A549 (cell line): ENCODE results near the gene HCN4. TPM values are rescaled to one million over a fixed set of nuclear protein-coding genes. Genes with fewer than 3 reads are reported as not detected.
A peak's percentile ranks its signal among the peaks of the same experiment; 100 is the strongest.

ENCODE experiments used
- ATAC-seq, 2 experiments: fragments of 200-7000 bp in 1 of 2; fragments of >200 bp in 1 of 2; cut with Nextera tagmentation in 1 of 2; cut with Tn5 transposase in 1 of 2; 3 replicates each; pipeline versions ENCODE4 v1.8.0 to v1.9.1; 2018 to 2020; ENCODE audit warnings: mild to moderate bottlenecking in 1 of 2, moderate library complexity in 1 of 2
- CTCF ChIA-PET: fragments of 300-600 bp; sonication (Branson Sonifier 250); formaldehyde crosslinking; extraction: SDS; loops from one replicate; lab custom pipeline; 2021; ENCODE audit warnings: antibody characterized with exemption, inconsistent platforms; lab: Yijun Ruan, JAX
- POLR2A ChIA-PET: fragments of 350-600 bp; formaldehyde crosslinking; extraction: SDS; loops from one replicate; lab custom pipeline; 2021; ENCODE audit warnings: antibody characterized with exemption, inconsistent platforms; lab: Yijun Ruan, JAX
- DNase-seq, 2 experiments: peaks; one replicate each; pipeline versions ENCODE4 v3.0.0 to v3.0.0-alpha.2; 2011 to 2016; ENCODE audit warnings: low read depth in 1 of 2, low spot score in 1 of 2
- FAIRE-seq: peaks from 2 replicates; lab custom pipeline; 2011; peaks lifted over from hg19 to GRCh38; lab: Jason Lieb, UNC
- H3K27ac ChIP-seq, 2 experiments: fragments of >200 bp; sonication (Bioruptor Twin); formaldehyde crosslinking; 3 replicates each; pipeline ENCODE4 v1.5.1; 2016 to 2017
- H3K4me1 ChIP-seq: fragments of >200 bp; sonication (Bioruptor Twin); formaldehyde crosslinking; 3 replicates; pipeline ENCODE4 v1.6.1; 2016
- H3K4me2 ChIP-seq: fragments of >200 bp; sonication (Bioruptor Twin); formaldehyde crosslinking; 3 replicates; pipeline ENCODE4 v1.6.1; 2016
- H3K4me3 ChIP-seq: fragments of >200 bp; sonication (Bioruptor Twin); formaldehyde crosslinking; 3 replicates; pipeline ENCODE4 v1.5.1; 2016
- H3K9me3 ChIP-seq: fragments of >200 bp; sonication (Bioruptor Twin); formaldehyde crosslinking; 3 replicates; pipeline ENCODE4 v1.6.1; 2016
- BCL3 ChIP-seq: fragments of >200 bp; sonication (Bioruptor Twin); formaldehyde crosslinking; IDR thresholded peaks from 3 replicates; pipeline ENCODE4 v1.6.1; 2016
- BHLHE40 ChIP-seq: IDR thresholded peaks from 2 replicates; pipeline ENCODE4 v1.6.1; 2012; ENCODE audit warnings: low read depth, low read length, inconsistent platforms
- EHF ChIP-seq: fragments of 250-450 bp; sonication (Bioruptor Pico); IDR thresholded peaks from 2 replicates; pipeline ENCODE4 v1.5.0; 2020; ENCODE audit warnings: mild to moderate bottlenecking
- EP300 ChIP-seq, 2 experiments: fragments of >200 bp; sonication (Bioruptor Twin); formaldehyde crosslinking; IDR thresholded peaks; 2 replicates in 1 of 2; 3 replicates in 1 of 2; pipeline ENCODE4 v1.6.1; 2016 to 2017
- FOSB ChIP-seq: fragments of 250-450 bp; sonication (Bioruptor Pico); IDR thresholded peaks from 2 replicates; pipeline ENCODE4 v1.5.0; 2020; ENCODE audit warnings: mild to moderate bottlenecking, moderate library complexity
- FOSL2 ChIP-seq, 2 experiments: fragments of 450-650 bp in 1 of 2; fragments of >200 bp in 1 of 2; sonication (Bioruptor Twin) in 1 of 2; formaldehyde crosslinking; IDR thresholded peaks; 2 replicates each; pipeline versions ENCODE4 v1.5.0 to v1.6.1; 2016 to 2020; ENCODE audit warnings: mild to moderate bottlenecking in 1 of 2, moderate library complexity in 1 of 2
- HES2 ChIP-seq: fragments of >200 bp; sonication (Bioruptor Twin); formaldehyde crosslinking; IDR thresholded peaks from 2 replicates; pipeline ENCODE4 v1.6.1; 2016
- HMGXB4 ChIP-seq: fragments of 250-450 bp; sonication (Bioruptor Pico); IDR thresholded peaks from 2 replicates; pipeline ENCODE4 v1.5.0; 2021; ENCODE audit warnings: mild to moderate bottlenecking, moderate library complexity, borderline replicate concordance
- JUN ChIP-seq, 2 experiments: fragments of >200 bp; sonication (Bioruptor Twin); formaldehyde crosslinking; IDR thresholded peaks; 2 replicates in 1 of 2; 3 replicates in 1 of 2; pipeline ENCODE4 v1.6.1; 2016 to 2017
- KDM5A ChIP-seq: fragments of 200-600 bp; sonication (generic); IDR thresholded peaks from 2 replicates; pipeline ENCODE4 v1.6.1; 2016; ENCODE audit warnings: antibody characterized with exemption, mild to moderate bottlenecking
- MAZ ChIP-seq: fragments of 150-350 bp; IDR thresholded peaks from 2 replicates; pipeline ENCODE4 v1.6.1; 2014; ENCODE audit warnings: antibody characterized with exemption, low read depth, low read length, borderline replicate concordance
- PHF8 ChIP-seq: fragments of 200-600 bp; sonication (generic); IDR thresholded peaks from 2 replicates; pipeline ENCODE4 v1.6.1; 2016; ENCODE audit warnings: low read depth, mild to moderate bottlenecking, antibody characterized with exemption, moderate library complexity, borderline replicate concordance
- POLR2AphosphoS2 ChIP-seq: conservative IDR thresholded peaks from 2 replicates; pipeline ENCODE4 v1.6.1; 2012; ENCODE audit warnings: low read length, improper control_type of control experiment, inconsistent platforms
- WGBS: methylation state at CpG from one replicate; pipeline ENCODE4 v1.1.6; 2017; ENCODE audit errors: missing lambda C conversion rate; 5-methylcytosine and 5-hydroxymethylcytosine counted together
- polyA plus RNA-seq, 4 experiments: library from polyadenylated mRNA; depleted of rRNA in 3 of 4; stranded (reverse); fragments of >200 nt; fragmentation: RNase III in 1 of 4; extraction: RNeasy Plus Mini Kit Qiagen cat#74134 plus additional on column Dnase treatment in 1 of 4; gene quantifications; 2 replicates in 3 of 4; 3 replicates in 1 of 4; pipeline ENCODE4 v1.2.3, GENCODE V29; 2011 to 2017
- TF ChIP-seq, protein P1 (sequence below): IDR thresholded peaks from 2 replicates; pipeline ENCODE4 v1.6.1; 2012
- TF ChIP-seq, protein P2 (sequence below): fragments of >200 bp; sonication (Bioruptor Twin); formaldehyde crosslinking; IDR thresholded peaks from 3 replicates; pipeline ENCODE4 v1.5.1; 2016

The HCN4 gene
- polyA plus RNA-seq, 2 of the 4 experiments (the other 2 are of a cell fraction): 0.03 to 0.09 TPM

- WGBS: 60% methylated on average over 5 of the region's 5 CpGs
- DNase-seq (no peak), FAIRE-seq (no peak), ATAC-seq (0 out of 6 replicates have a peak, but pooled peaks of 1 of the 2 experiments have one; percentile 8)
- Histone ChIP-seq H3K27ac (no peak overlapping the region), H3K4me1 (no peaks in the 10 kb centered on the region), H3K9me3 (no peaks in the 10 kb centered on the region), H3K4me2 (no peak overlapping the region), H3K4me3 (no peak overlapping the region)
- ChIA-PET CTCF (interaction anchor here (1.2 to 1.3 kb wide), 2 partner anchors 8 to 67 kb away, joined by 3 to 4 read pairs; no protein-coding TSS in a partner anchor), POLR2A (no interaction called here)
- TF ChIP-seq FOSL2 (IDR thresholded peaks at IDR 0.05) (no peak), FOSL2 (CRISPR knock-in tag; IDR thresholded peaks at IDR 0.05) (no peak), FOSB (no peak), BCL3 (no peak), EHF (CRISPR knock-in tag) (no peak), PHF8 (no peak)
Measured at GRCh38 chr15:73397461-73397860, 28.7 kb upstream of the HCN4 start.

GRCh38 chr15:73395671-73396070, 26.9 kb upstream of the HCN4 start:
- ChIA-PET POLR2A (no interaction called here), CTCF (interaction anchor here (1.4 kb wide), 1 partner anchor 10 kb away, joined by 3 read pairs; no protein-coding TSS in a partner anchor)
- Histone ChIP-seq H3K4me1 (peaks cover 2% of the 10 kb centered on the region; the same call in 2 of the 3 replicates), H3K4me2 (no peak overlapping the region), H3K27ac (no peak overlapping the region), H3K4me3 (no peak overlapping the region), H3K9me3 (no peaks in the 10 kb centered on the region)
- no peak for ATAC-seq
- TF ChIP-seq HES2: no peak
- TF ChIP-seq, protein P1, sequence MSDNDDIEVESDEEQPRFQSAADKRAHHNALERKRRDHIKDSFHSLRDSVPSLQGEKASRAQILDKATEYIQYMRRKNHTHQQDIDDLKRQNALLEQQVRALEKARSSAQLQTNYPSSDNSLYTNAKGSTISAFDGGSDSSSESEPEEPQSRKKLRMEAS: no peak
- TF ChIP-seq EP300 (IDR thresholded peaks at IDR 0.05): no peak
- TF ChIP-seq, protein P2, sequence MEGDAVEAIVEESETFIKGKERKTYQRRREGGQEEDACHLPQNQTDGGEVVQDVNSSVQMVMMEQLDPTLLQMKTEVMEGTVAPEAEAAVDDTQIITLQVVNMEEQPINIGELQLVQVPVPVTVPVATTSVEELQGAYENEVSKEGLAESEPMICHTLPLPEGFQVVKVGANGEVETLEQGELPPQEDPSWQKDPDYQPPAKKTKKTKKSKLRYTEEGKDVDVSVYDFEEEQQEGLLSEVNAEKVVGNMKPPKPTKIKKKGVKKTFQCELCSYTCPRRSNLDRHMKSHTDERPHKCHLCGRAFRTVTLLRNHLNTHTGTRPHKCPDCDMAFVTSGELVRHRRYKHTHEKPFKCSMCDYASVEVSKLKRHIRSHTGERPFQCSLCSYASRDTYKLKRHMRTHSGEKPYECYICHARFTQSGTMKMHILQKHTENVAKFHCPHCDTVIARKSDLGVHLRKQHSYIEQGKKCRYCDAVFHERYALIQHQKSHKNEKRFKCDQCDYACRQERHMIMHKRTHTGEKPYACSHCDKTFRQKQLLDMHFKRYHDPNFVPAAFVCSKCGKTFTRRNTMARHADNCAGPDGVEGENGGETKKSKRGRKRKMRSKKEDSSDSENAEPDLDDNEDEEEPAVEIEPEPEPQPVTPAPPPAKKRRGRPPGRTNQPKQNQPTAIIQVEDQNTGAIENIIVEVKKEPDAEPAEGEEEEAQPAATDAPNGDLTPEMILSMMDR: no peak
- TF ChIP-seq MAZ: no peak
- TF ChIP-seq HMGXB4: no peak
- TF ChIP-seq POLR2AphosphoS2: no peak
- TF ChIP-seq BHLHE40: no peak
- WGBS: 55% methylated on average over 2 of the region's 2 CpGs
- DNase-seq: no peak
- FAIRE-seq: no peak

GRCh38 chr15:73394782-73395181, 26.0 kb upstream of the HCN4 start:
- POLR2A ChIA-PET: no interaction called here

More at GRCh38 chr15:73394782-73395181, 26.0 kb upstream of the HCN4 start:
- Histone ChIP-seq H3K4me2 (no peak overlapping the region), H3K27ac (no peak overlapping the region), H3K4me1 (peaks cover 11% of the 10 kb centered on the region)
- CTCF ChIA-PET: interaction anchor here (0.6 to 0.8 kb wide), 2 partner anchors 8 to 574 kb away, joined by 3 read pairs; no protein-coding TSS in a partner anchor
- ATAC-seq: no peak
- TF ChIP-seq FOSB: no peak
- no peak for TF ChIP-seq KDM5A
- TF ChIP-seq JUN (IDR thresholded peaks at IDR 0.05): no peak
- no peak for TF ChIP-seq HES2
- TF ChIP-seq, all 56 proteins: peak for 0
- no peak overlapping the region for H3K4me3 ChIP-seq
- FAIRE-seq (no peak), DNase-seq (no peak)
- H3K9me3 ChIP-seq: no peaks in the 10 kb centered on the region
